Osteoblast (primary cell): ENCODE measurements around the gene ITGA6. TPM values are rescaled to one million over a fixed set of nuclear protein-coding genes. Genes with fewer than 3 reads are reported as not detected.
A peak's percentile ranks its signal among the peaks of the same experiment; 100 is the strongest.

ENCODE experiments used
- DNase-seq: peaks from one replicate; pipeline ENCODE4 v3.0.0; 2011; ENCODE audit warnings: low spot score, mixed read lengths; ENCODE audit not compliant: insufficient read length; ENCODE audit errors: missing footprints
- H2AFZ ChIP-seq: 2 replicates; pipeline ENCODE4 v1.6.0; 2011; ENCODE audit warnings: mild to moderate bottlenecking, low read length
- H3K27ac ChIP-seq: 2 replicates; pipeline ENCODE4 v1.5.1; 2011; ENCODE audit warnings: mild to moderate bottlenecking, low read depth, low read length, moderate library complexity
- H3K27me3 ChIP-seq: 2 replicates; pipeline ENCODE4 v1.6.0; 2012; ENCODE audit warnings: mild to moderate bottlenecking, control low read depth, inconsistent platforms, low read length, moderate library complexity; ENCODE audit not compliant: insufficient read depth
- H3K36me3 ChIP-seq: 2 replicates; pipeline ENCODE4 v1.5.1; 2011; ENCODE audit warnings: mild to moderate bottlenecking, low read length, control low read depth, moderate library complexity; ENCODE audit not compliant: insufficient read depth
- H3K4me1 ChIP-seq: 2 replicates; pipeline ENCODE4 v1.5.1; 2011; ENCODE audit warnings: mild to moderate bottlenecking, low read length, control low read depth, moderate library complexity; ENCODE audit not compliant: insufficient read depth
- H3K4me2 ChIP-seq: 2 replicates; pipeline ENCODE4 v1.6.0; 2011; ENCODE audit warnings: mild to moderate bottlenecking, low read length; ENCODE audit not compliant: insufficient read depth
- H3K4me3 ChIP-seq: fragments of 200-600 bp; sonication (generic); 3 replicates; pipeline ENCODE4 v1.5.1; 2012; ENCODE audit warnings: mild to moderate bottlenecking, low read length, inconsistent platforms; ENCODE audit not compliant: insufficient read depth
- H3K79me2 ChIP-seq: 2 replicates; pipeline ENCODE4 v1.6.0; 2012; ENCODE audit warnings: mild to moderate bottlenecking, low read length, control low read depth, inconsistent platforms; ENCODE audit not compliant: insufficient read depth
- H3K9me3 ChIP-seq: 2 replicates; pipeline ENCODE4 v1.5.1; 2011; ENCODE audit warnings: low read depth, low read length, control low read depth
- H4K20me1 ChIP-seq: 2 replicates; pipeline ENCODE4 v1.6.0; 2012; ENCODE audit warnings: mild to moderate bottlenecking, low read length, control low read depth; ENCODE audit not compliant: insufficient read depth
- total RNA-seq: library from RNA; depleted of rRNA; stranded (reverse); fragments of >200 nt; gene quantifications from 2 replicates; pipeline ENCODE4 v1.2.3, GENCODE V29; 2012
- TF ChIP-seq, protein P1 (sequence below): IDR thresholded peaks from 2 replicates; pipeline ENCODE4 v1.5.1; 2011; ENCODE audit warnings: mild to moderate bottlenecking, low read depth, low read length, moderate library complexity; ENCODE audit errors: extremely low read depth

Gene ITGA6
- total RNA-seq, 1 donor, result 9.0 TPM

DNA sequence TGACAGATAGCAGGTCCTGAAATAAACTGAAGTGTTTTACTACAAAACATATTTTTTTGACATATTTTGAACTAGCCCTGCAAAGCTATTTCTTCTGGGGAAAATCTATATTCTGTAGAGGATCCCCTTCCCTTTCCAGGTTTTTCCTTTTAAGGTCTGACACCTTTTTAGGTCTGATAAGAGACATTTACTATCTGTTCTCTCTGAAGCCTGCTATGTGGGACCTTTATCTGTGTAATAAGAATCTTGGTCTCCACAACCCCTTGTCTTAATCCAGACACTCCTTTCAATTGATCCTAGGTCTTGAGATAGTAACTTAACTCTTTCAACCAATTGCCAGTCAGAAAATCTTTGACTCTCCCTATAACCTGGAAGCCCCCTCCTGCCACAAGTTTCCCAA, 123.0 kb downstream of the ITGA6 start:
- Histone ChIP-seq H3K79me2 (no peaks in the 10 kb centered on the region), H3K4me1 (peaks cover 17% of the 10 kb centered on the region), H3K27me3 (no peaks in the 10 kb centered on the region), H4K20me1 (no peaks in the 10 kb centered on the region), H2AFZ (no peak overlapping the region), H3K4me3 (no peak overlapping the region), H3K4me2 (no peak overlapping the region), H3K36me3 (no peaks in the 10 kb centered on the region), H3K27ac (no peak overlapping the region), H3K9me3 (no peaks in the 10 kb centered on the region)
- TF ChIP-seq, protein P1, sequence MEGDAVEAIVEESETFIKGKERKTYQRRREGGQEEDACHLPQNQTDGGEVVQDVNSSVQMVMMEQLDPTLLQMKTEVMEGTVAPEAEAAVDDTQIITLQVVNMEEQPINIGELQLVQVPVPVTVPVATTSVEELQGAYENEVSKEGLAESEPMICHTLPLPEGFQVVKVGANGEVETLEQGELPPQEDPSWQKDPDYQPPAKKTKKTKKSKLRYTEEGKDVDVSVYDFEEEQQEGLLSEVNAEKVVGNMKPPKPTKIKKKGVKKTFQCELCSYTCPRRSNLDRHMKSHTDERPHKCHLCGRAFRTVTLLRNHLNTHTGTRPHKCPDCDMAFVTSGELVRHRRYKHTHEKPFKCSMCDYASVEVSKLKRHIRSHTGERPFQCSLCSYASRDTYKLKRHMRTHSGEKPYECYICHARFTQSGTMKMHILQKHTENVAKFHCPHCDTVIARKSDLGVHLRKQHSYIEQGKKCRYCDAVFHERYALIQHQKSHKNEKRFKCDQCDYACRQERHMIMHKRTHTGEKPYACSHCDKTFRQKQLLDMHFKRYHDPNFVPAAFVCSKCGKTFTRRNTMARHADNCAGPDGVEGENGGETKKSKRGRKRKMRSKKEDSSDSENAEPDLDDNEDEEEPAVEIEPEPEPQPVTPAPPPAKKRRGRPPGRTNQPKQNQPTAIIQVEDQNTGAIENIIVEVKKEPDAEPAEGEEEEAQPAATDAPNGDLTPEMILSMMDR, result no peak
- DNase-seq, result no peak

DNA sequence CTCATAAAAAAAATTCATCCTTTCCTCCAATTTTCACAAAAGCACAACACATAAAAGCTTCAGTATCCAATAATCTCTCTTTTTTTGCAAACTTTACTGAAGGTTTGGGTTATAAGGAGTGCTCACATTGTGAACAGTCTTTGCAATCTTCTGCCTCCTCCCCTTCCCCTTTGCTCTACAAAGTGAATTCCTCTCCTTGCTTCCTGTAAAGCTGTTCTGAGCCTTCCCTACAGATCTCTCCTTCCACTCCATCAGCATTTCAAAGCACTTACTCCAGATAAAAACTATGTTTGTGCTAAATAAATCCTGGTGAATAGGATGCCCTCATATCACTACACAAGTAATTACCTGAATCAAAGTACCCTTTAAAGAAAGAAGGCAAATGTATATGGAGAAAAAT, 123.9 kb downstream of the ITGA6 start:
- no peak for DNase-seq
- Histone ChIP-seq H4K20me1 (no peaks in the 10 kb centered on the region), H3K4me1 (peaks cover 17% of the 10 kb centered on the region), H2AFZ (peak overlapping the region; percentile 1), H3K36me3 (no peaks in the 10 kb centered on the region), H3K4me3 (no peak overlapping the region), H3K27ac (no peak overlapping the region), H3K27me3 (no peaks in the 10 kb centered on the region), H3K4me2 (no peak overlapping the region), H3K79me2 (no peaks in the 10 kb centered on the region), H3K9me3 (no peaks in the 10 kb centered on the region)
- TF ChIP-seq, protein P1, result no peak

DNA sequence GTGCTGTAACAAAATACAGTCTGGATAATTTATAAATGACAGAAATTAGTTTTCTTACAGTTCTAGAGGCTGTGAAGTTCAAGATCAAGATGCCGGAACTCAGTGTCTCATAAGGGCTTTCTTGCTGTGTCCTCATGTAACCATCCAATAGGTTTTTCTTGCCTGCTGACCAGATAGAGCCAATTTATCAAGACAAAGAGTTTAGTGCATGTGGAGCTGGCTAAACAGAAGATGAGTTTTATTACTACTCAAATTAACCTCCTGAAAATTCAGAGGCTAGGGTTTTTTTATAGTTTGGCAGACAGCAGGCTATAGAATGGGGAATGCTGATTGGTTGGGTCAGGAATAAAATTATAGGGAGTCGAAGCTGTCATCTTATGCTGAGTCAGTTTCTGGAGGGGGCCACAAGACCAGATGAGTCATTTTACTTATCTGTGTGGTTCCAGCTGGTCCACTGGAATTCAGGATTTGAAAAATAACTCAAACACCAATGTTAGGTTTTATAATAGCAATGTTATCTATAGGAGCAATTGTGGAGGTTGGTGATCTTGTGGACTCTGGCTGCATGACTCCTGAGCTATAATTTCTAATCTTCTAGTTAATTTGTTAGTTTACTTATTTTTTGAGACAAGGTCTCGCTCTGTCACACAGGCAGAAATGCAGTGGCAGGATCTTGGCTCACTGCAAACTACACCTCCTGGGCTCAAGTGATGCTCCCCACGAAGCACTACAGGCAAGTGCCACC, 125.3 kb downstream of the ITGA6 start:
- peak; percentile 95 for DNase-seq
- H3K36me3 ChIP-seq, result no peaks in the 10 kb centered on the region
- H3K4me2 ChIP-seq, result peak overlapping the region; percentile 53
- H3K79me2 ChIP-seq, result peaks cover 14% of the 10 kb centered on the region
- peaks cover 8% of the 10 kb centered on the region for H4K20me1 ChIP-seq
- no peaks in the 10 kb centered on the region for H3K27me3 ChIP-seq
- H3K9me3 ChIP-seq, result no peaks in the 10 kb centered on the region
- H2AFZ ChIP-seq, result no peak overlapping the region
- peaks cover 27% of the 10 kb centered on the region for H3K4me1 ChIP-seq
- peak overlapping the region; percentile 40 for H3K27ac ChIP-seq
- TF ChIP-seq, protein P1, result no peak
- H3K4me3 ChIP-seq, result no peak overlapping the region

DNA sequence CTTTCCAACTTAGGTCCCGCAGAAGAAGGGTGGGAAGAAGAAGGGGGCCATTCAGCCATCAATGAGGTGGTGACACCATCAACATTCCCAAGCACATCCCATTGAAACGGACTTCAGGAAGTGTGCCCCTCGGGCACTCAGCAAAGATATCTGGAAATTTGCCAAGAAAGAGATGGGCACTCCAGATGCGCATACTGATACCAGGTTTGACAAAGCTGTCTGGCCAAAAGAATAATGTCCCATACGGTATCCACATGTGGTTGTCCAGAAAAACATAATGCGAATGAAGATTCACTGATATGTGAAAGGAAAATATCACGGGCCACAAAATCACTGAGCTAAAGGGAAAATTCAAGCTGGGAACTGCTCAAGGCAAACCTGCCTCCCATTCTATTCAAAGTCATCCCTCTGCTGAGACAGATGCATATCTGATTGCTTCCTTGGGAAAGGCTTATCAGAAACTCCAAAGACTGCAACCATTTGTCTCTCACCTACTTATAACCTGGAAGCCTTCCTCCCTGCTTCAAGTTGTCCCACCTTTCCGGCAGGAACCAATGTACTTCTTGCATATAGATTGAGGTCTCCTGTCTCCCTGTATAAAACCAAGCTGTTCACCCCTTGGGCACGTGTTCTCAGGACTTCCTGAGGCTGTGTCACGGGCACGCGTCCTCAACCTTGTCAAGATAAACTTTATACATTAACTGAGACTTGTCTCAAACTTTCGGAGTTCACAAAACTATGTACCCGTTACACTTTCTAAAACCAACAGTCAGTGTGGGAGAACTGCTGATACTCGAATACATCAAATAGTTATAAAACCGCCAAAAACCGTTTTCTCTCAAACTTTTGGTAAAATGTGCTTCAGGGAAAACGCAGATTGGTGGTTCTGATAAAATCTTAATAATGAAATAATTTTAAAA, 127.2 kb downstream of the ITGA6 start:
- H3K9me3 ChIP-seq, result no peaks in the 10 kb centered on the region
- TF ChIP-seq, protein P1, result no peak
- no peaks in the 10 kb centered on the region for H3K27me3 ChIP-seq
- H2AFZ ChIP-seq, result peak overlapping the region; percentile 99
- peaks cover 10% of the 10 kb centered on the region for H4K20me1 ChIP-seq
- H3K36me3 ChIP-seq, result no peaks in the 10 kb centered on the region
- DNase-seq, result peak; percentile 80
- peak overlapping the region; percentile 84 for H3K27ac ChIP-seq
- H3K79me2 ChIP-seq, result peaks cover 22% of the 10 kb centered on the region
- H3K4me1 ChIP-seq, result peaks cover 27% of the 10 kb centered on the region
- peak overlapping the region; percentile 91 for H3K4me2 ChIP-seq
- H3K4me3 ChIP-seq, result peak overlapping the region; percentile 89
